SW 1271 (cell line): ENCODE data around the gene PODXL.

Source experiments
- DNase-seq, 2 experiments: peaks; one replicate each; lab custom pipeline; 2025; lab: John Stamatoyannopoulos, UW

The PODXL gene

DNA sequence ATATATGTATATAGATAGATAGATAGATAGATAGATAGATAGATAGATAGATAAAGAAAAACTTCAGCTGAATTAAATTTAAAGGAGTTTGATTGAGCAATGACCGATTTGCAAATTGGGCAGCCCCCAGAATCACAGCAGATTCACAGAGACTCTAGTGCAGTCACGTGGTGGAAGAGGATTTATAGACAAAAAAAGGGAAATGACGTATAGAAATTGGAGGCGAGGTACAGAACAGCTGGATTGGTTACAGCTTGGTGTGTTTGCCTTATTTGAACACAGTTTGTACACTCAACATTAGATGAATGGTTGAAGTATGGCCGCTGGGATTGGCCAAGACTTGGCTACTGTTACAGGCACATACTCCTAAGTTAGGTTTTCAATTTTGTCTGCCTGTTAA, 8.2 kb upstream of the PODXL start:
- no peak for DNase-seq

DNA sequence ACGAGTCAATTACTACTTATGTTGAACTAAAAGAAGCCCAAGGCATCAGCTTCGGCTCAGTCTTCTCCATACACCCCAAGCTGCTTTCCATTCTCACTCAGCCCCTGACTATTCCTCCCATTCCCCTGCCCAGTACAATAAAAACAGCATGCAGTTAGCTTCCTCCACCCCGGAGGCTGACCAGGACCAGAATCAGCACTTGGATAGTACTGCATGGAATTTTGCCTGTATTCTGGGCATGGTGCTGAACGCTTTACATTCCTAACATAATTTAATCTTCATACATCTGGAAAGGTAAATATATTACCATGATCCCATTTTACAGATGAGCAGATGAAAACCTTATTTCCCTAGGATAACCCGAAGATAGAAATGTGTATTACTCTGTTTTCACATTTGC, 7.5 kb upstream of the PODXL start:
- DNase-seq, result no peak

DNA sequence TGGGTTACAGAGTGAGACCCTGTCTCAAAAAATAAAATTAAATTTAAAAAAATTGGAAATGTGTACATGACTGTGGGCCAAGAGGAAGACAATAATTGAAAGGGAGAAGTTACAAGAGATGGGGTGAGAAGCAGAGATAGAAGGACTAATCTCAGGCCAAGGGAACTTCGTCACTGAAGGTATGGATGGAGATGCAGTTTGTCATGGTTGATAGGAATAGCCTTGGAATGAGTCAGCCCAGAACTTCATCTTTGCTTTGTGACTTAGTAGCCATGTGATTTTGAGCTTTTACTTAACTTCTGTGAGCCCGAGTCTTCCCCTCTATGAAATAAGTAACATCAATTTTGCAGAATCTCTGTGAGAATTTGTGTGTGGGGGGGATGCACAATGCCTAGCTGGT, 6.5 kb upstream of the PODXL start:
- DNase-seq, result no peak

DNA sequence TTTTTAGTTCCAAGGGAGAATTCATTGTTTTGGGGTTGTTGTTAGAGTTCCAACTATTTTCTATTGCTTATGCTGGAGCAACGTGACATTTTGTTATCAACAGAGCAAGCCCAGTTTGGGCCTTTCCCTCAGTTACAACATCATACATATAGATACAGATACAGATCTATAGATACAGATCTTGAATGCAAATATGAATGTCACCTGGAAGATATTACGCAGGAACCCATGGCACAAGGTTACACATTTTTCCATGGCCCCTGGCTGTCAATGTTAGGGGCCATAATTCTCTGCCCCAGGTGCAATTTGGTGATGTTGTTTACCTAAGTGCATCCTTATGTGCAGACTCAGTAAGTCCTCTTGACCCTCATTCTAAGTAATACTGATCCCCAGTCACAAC, 3.6 kb upstream of the PODXL start:
- no peak for DNase-seq

DNA sequence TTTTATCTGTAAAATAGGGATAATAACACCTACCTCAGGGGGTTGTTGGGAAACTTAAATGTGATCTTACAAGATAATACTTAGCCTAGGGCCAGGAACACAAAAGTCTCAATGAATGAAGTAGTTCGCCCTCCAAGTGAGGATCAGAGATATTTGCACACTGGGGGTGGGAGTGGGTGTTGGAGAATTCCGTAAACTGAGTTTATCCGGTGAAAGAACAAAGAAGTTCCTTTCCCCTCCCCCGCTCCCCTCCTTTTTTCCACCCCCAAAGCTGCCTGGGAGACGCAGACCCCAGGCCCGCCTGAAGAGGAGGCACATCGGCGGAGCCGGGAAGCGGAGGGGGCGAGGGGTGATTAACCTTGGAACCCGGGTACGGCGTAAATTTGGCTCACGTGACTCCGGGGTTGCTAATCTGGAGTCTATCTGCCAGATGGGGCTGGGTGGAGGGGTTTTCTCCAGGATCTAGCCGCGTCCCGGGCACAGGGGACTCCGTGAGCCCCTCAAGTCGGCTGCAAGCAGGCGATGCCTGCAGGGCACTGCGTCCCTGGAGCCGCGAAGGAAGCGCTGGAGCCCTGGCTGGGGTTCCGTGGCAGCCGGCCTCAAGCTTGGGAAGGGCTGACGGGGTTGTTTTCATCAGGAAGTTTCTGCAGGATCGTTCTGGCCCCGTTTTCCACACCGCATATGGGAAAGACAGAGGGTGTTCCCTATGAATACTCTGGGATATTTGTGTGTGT, 1.4 kb upstream of the PODXL start:
- DNase-seq, result no peak

DNA sequence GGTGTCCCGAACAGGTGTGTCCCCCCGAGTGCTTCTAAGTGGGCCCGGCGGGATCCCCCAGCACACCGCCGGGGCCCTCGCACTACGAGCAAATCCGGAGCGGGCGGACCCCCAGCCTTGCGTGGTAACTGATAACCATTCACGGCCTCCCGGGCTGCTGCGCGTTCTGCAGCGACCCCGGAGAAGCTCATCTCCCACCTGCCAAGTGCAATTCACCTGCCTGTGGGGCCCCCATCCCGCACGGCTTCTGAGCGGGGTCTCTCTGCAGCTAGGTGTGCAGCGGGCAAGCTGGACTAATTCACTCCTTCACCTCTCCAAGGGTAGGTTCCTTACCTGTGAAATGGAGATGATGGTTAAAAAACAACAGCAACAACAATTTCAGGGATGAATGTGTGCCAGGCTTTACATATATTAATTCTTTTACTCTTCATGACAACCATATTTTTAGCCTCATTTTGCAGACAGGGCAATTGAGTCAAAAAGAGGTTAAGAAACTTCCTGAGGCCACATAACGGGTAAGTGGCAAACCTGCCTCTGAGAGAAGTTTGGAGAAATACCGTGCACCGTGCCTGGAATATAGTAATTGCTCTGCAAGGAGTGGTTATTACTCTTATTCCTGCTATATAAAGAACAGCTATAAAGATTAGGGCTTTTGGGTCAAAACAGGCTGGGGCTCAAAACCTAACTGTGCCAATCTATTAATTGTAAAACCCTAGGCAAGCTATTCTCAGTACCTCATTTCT, 652 bp upstream of the PODXL start:
- DNase-seq, result no peak

DNA sequence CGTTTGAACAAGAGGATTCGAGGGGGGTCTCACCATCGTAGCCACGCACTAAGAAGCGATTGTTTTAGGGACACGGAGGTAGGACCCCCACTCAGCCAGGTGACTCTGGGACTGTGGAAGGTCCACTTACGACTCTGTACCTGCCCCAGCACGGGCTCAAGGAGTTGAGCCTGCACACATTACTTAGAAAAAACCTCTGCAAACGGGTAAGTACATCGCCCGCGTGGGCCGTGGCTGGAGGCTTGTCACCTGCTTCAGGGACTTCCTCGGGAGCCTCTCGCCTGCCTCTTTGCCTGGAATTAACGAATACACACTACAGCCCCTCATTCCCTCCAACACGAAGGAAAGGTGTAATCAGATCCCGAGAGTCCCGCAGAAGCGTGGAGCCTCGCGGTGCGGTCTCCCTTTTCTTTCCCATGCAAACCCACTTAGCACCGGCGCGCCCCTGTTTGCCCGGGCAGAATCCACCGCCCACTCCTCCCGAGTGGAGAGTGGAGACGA, 826 bp downstream of the PODXL start:
- DNase-seq, result no peak

DNA sequence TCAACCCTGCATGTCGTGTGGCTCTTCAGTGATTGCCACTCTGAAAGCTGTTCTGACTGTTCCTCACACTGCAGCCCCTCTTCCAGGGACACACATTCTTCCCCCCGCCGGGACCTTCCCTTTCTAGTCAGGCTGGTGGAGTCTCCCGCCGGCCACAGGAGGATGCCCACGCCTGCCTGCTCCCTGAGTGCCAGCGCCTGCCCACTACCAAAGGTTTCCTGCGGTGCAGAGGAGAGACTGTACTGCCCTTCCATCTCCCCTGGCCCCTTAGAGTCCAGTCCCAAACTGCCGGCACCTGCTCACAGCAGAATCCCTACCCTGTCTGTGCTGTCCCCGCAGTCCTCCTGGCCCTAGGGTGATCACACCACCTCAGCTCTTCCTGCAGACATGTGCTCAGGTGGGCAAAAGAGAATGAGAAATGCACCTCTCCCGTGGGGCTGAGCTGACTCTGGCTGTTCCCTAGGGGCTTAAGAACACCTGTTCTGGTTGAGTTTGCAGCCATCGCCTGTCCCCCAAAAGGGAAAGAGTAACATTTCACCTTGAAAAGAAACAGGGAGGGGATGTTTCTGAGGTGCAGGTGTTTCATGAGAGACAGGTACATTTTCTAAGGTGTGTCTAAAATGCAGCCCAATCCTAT, 1.4 kb downstream of the PODXL start:
- no peak for DNase-seq

DNA sequence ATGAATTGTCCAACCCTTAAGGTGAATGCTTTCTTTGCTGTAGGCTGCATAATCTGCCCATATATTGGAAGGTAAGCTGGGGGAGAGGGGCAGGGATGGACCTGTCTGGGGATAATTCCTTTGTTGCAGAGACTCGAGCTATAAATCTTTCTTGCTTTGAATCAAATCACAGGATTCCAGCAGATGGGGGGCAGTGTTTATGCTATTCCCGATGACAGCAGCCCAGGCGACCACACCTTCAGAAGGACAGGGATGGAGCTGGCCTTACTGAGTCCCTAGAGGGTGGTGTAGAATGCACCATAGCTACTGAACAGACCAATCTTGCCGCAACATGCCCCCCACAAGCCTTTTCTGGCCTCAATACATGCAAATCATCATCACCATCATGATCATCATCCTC, 2.5 kb downstream of the PODXL start:
- no peak for DNase-seq

DNA sequence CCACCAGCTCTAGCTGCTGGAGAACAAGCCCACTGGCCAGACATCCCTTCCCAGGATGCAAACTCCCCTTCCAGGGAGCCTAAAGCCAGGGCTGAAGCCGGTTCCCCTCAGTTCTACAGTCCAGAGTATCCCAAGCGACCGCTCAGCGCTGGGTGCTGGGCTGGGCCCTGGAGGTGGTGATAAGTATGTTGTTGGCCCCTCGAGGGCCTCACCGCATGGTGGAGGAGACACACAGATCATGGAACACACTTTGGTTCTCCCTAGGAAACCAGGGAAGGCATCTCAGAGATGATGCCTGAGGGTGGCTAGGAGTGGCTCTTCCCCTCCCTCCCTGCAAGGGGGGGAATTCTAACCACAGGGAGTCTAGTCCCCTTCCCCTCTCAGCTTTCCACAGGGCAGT, 4.4 kb downstream of the PODXL start:
- DNase-seq, result no peak

DNA sequence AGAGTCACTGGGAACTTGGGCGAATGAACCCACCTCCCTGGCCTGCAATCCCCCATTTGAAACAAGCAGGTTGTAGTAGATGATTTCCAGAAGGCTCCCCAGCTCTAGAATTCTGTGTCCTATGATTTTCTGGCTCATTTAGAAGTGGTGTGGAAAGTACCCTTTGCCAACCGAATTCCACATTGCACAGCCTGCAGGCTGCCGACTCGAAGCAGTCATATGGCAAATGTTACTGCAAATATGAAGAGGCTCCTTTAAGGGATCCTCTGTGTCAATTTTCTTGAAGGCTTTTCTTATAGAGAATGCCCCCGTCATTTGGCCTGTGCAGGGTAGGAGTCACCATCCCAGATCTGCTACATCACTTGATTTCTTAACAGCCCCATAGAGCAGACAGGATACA, 5.6 kb downstream of the PODXL start:
- no peak for DNase-seq

DNA sequence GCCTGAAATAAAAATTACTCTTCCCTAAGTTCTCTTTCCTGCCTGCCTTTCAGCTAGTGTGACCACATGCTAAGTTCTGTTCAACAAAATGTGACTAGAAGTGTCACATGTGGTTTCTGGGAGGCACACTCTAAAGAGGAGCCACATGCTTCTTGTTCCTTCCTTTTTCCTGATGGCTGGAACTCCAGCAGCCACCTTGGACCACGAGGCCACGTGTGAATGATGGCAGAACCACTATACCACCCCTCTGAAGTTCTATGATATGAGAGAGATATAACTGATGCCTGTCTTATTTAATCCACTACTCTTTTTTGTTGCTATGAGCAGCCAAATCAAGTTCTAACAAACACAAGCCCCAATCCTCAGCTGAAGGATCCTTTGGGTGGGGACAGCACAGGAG, 8.1 kb downstream of the PODXL start:
- no peak for DNase-seq

DNA sequence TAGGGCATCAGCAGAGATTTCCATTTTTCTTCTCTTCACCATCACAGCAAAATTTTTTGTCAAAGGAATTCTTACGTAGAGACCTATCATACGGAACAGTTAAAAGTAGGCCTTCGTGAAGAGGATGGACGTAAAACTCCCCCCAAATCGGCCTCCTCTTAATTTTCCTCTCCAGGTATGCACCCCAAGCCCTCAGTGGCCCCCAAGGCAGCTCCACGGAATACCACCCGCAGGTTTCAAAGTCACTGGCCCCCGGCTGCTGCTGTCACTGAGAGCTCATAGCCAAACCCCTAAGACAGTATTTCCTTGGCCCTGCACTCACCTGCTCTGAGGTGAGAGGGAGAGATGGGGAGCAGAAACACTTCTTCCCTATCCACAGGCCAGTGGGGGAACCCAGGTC, 8.8 kb downstream of the PODXL start:
- DNase-seq, result no peak

DNA sequence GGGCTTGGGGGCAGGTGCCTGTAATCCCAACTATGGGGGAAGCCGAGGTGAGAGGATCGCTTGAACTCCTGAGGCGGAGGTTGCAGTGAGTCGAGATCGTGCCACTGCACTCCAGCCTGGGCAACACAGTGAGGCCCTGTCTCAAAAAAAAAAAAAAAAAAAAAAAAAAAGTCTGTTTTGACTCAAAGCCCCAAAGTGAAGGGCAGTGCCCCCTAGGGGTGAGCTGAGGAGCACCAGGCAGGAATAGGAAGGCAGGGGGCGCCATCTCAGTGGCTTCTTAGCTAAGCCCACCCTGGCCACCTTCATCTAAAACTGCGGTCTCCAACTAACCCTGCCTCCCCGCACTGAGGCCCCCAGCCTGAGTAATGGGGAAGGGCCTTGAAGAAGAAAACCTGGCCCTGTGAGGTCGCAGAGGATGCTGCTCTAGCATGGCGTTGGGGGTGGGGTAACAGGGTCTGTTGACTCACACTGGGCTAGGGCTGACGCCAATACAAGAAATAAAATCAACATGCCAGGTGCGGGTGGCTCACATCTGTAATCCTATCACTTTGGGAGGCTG, 9.8 kb downstream of the PODXL start:
- peak in 1 of 2 experiments; percentile 16 for DNase-seq

DNA sequence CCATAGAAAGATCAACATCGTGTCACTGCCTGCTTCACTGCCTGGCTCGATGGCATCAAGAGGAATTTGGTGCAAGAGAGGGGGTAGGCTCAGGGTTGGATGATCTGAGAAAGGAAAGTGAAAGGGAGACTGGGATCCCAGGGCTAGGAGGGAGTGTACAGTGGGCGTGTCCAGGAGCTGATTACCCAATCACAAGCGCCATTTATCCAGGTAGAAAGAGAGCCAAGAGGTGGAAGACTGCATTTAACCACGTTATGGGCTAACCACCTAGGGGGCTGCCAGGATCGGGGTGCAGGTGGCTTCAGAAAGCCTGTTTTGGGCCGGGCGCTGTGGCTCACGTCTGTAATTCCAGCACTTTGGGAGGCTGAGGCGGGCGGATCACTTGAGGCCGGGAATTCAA, 10.3 kb downstream of the PODXL start:
- DNase-seq, result peak in 1 of 2 experiments; percentile 10

DNA sequence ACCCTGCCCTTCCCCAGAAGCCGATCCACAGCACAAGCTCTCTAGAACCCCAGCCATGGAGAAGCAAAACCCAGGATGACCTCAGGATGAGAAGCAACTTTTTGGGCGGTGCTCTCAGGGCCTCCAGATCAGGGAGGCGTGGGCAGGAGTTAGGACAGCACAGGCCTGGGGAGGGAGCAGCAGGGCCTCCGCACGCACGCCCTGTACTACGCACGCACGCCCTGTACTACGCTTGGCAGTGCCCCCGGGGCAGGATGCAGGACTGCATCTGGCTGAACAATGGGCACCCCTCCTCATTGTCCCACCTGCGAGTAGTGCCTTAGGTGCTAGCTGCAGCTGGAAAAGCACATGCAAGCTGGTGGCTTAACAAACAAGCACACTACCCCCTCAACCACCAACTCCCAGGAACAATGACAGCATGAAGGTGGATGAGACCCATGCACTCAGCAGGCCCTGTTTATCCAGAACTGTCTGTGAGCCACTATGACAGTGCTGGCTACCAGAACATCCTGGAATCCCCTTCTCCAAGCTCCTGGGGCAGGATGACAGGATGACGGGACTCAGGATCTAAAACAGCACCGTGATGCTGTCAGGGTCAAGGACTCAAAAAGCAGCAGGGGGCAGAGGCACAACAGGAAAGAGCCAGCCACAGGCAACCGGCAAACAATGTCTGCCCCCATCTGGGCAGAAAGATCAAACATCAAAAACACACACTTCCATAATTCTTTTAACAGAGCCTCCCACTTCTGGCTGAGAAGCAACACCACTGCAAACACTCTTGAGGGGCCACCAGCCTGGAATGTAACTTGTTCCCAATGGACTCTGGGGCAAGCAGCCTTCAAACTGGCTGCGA, 11.8 kb downstream of the PODXL start:
- peak in 1 of 2 experiments; percentile 67 for DNase-seq

DNA sequence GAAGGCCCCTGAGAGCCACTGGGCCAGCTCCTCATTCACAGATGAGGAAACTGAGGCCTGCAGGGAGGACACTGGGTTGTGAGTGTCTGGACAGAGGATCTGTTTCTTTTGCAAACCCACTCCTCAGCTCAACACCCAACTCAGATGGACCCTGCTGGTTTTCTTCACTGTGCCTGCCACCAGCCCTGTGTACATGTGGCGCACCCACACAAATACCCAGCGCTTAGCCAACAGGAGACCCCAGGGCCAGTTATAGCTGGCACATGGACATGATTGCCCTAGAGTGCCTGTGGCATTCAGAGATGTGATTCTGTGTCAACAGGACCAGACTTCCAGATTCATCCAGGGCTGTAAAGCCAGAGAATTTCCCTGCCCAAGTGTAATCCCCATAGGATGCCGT, 12.4 kb downstream of the PODXL start:
- DNase-seq, result no peak

DNA sequence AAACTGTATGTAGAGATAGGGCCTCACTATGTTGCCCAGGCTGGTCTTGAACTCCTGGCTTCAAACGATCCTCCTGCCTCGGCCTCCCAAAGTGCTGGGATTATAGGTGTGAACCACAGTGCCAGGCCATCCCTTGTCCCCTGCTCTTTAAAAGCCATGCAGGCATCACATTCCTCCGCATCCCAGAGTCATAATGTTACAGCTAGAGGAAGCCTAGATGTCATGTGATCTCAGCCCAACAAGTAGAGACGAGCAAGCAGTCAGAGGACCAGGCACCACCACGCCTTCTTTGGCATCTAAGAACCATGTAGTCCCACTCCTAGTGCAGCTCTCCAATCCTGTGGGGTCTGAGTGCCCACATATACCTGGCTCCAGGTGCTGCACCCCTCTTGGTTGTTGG, 13.1 kb downstream of the PODXL start:
- DNase-seq, result no peak

DNA sequence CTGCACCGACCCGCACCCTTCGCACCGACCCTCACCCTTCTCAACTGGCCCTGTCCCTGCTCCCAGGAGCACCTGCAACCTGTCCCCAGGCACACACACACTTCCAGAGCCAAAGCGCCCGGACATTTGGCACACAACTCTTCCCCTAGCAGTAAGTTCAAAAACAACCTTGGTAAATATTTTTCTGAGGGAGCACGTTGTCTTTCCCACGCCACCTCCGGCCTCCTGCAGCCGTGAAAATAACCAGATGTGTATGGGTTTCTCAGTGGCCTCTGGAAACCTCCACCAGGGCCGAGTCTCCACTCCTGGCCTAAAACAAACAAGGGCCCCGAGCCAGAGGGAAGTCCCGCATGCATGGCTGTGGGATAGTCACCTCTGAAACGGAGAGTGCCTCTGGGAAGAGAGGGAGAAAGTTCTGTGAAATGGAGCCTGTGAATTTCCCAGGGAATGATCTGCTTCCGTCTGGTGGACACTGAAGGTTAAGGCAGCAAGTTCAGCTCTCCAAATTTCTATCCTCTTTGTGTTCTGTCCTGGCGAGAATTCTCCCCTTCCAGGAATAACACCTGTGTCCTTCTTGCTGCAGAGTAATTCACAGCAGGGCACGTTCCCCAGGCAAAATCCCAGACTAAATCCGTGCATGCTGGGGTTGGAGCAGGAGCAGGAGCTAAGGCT, 15.8 kb downstream of the PODXL start:
- DNase-seq, result no peak

DNA sequence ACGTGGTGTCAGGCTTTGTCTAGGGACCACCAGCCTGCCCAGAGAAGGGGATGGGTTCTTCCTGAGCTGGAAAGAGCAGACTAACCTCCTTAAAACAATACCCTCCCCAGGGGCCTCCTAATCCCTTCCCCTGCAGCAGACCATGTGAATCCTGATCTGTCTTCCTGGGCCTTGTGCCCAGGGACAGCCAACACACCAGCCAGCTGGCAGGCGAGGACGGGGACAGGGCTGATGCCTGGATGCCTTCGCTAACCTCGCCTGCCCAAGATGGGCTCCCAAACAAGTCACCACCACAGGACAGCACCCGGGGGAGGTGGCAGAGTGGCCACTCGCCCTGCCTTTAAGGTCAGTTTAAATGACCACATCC, 17.6 kb downstream of the PODXL start:
- no peak for DNase-seq

DNA sequence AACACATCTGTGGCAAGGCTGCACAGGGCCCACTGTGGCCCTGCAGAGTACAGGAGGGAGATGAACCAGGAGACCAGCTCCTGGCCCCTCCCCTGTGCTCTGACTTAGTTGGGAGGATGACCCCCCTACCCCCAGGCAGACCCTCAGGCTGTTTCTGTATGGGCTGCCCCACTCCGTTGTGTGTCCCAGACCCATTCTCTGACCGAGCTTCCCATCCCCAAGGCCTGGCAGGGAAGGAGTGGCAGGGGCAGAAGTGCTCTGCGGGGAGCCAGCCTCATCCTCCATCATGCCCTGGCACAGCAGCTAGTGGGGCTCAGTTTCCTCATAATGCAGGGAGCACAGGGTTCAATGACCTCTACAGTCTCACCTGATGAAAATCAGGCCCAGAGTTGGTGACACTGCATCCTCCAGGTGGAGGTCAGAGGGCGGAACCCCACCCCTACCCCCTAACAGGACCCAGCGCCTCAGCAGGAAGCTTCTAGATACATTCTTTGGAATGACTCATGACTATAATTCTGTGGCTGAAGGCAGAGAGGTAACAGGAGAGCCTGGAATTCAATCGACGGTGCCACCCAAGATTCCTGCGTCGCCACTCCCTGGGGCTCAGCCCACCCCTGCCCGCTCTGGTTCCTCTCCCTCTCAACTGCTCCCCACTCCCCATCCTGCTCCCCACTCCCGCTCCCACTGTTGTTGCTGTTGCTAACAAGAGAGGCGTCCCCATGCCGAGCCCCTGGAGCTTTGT, 18.2 kb downstream of the PODXL start:
- peak in 1 of 2 experiments; percentile 74 for DNase-seq
